GM21825 (cell line): ENCODE measurements around the gene SLC38A9.
A peak's percentile ranks its signal among the peaks of the same experiment; 100 is the strongest.
"Not testable (repeated sequence)": the region's sequence is repeated elsewhere in the genome, so short reads cannot be mapped to it uniquely, and the experiment has no call there.

Source experiments
- ATAC-seq: cut with Tn5 transposase; IDR thresholded peaks from one replicate; pipeline ENCODE4 v1.9.1; 2021; ENCODE audit warnings: mild to moderate bottlenecking, moderate library complexity; ENCODE audit not compliant: unreplicated experiment

The SLC38A9 gene

DNA sequence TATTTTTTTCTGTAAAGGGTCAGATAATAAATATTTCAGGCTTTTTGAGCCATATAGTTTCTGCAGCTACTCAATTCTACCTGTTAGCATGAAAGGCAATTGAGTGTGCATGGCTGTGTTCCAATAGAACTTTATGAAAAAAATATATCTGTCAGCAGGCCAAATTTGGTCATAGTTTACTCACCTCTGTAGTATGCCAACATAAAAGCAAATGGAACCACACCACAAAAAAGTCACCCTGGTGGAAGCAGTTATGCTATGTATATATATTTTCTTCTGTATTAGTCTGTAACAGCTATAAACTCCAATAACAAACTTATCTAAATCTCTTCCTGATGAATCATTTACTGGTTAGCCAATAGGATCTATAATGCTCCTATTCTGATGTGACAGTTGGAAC, 3.4 kb downstream of the SLC38A9 start:
- ATAC-seq = no peak

DNA sequence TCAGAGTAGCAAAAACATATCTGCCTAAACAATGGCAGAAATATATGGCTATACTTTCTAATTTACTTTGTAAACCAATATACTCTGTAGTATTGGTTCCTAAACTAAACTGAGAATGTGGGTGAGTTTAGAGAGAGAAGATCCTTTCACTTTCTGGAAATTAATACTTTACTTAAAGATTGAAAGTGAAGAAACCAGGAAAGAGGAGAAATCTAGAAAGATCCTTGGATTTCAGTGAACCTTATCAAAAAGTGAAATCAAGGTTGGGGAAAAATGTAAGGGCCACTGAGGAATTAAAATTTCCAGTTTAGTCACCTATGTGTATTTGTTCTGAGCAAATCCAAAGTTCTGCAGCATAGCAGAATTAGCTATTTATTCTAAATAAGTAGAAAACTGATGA, 5.9 kb downstream of the SLC38A9 start:
- no peak for ATAC-seq

DNA sequence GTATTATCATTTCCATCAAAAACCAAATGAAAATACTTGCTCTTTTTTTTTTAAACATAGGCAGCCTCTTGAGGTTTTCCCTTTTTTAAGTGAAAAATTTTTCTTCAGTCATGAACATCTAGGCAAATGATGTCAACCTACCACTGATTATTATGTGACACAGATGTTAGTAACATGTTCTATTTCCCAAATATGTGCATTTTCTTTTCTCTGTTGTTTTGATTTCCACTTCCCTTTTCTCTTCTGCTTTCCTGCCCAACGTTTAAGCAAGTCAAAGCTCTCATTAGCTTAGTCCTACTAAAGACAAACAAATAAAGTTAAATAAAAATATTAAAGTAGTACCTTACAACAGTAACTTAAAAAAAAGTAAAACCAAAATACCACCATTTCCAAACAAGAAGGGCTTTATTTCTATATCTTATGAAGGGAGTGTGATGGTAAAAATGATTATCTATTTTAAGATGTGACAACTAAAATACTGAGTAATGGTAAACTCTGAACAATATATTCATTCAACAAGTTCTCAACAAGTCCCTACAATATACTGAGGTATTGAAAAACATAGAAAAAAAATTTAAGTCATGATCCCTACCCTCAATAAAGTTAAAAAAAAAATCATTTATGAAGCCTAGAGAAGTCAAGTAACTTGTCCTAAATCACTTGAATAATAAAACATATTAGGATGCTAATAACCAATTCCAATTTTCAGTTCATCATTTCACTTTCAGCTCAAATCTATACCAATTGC, 9.4 kb downstream of the SLC38A9 start:
- ATAC-seq = no peak

DNA sequence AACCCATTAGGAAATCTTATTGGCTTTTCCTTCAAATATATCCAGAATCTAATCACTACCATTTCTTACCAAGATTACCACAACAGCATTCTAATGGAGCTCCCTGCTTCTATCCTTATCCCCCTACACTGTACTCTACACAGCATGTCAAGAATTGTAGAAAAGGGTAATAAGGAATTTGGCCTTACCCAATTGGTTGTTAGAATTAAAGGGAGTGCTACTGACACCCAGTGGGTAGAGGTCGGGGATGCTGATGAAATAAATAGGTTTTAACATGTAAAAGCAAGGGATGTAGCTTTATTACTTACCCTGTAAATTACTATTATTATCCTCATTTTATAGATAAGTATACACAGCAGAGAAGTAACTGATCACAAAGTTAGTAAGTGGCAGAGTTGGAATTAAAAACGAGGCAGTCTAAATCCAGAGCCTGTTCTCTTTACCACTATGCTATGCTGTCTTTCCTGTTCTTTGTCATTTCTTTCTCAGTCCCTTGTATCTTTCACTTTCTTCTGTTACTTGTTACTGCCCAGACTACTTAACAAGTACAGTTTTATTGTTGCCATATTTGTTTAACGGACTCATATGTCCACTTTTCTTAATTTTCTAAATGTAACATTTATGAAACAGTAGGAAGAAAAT, 10.5 kb downstream of the SLC38A9 start:
- ATAC-seq = no peak

DNA sequence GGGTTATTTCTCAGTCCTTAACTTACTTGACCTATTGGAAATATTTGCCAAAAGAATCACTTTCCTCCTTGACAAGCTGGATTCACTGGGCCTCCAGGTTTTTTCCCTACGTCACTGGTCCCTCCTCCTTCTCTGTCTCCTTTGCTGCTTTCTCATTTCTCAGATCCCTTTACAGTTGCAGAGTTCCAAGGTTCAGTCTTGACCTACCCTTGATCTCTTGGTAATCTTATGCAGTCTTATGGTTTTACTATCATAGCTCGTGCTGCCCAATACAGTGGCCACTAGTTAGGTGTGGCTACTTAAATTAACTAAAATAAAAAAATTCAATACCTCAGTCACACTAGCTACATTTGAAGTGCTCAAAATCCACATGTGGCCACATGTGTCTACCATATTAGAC, 11.4 kb downstream of the SLC38A9 start:
- no peak for ATAC-seq

DNA sequence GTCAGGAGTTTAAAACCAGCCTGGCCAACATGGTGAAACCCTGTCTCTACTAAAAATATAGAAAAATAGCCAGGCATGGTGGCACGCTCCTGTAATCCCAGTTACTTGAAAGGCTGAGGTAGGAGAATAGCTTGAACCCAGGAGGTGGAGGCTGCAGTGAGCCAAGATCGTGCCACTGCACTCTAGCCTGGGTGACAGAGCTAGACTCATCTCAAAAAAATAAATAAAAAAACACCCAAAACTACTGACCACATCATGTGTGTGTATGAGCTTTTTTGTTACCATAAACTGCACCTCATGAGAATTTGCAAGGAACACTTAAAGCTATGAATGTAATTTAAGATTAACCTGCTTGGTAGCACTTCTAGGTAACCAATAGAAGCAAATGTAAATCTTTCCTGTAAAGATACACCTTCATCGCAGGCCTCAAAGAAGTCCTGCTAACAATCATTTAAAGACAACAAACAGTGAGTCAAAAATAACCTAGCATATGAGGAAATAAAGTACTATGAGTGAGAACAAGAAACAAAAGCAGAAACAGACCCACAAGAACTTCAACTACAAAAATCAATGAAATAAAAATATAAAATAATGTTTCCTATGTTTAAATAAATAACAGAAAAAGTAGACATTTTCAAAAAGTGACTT, 13.0 kb downstream of the SLC38A9 start:
- peak; percentile 49 for ATAC-seq

DNA sequence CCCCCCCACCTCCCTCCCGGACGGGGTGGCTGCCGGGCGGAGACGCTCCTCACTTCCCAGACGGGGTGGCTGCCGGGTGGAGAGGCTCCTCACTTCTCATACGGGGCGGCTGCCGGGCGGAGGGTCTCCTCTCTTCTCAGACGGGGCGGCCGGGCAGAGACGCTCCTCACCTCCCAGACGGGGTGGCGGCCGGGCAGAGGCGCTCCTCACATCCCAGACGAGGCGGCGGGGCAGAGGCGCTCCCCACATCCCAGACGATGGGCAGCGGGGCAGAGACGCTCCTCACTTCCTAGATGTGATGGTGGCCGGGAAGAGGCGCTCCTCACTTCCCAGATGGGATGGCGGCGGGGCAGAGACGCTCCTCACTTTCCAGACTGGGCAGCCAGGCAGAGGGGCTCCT, 15.4 kb downstream of the SLC38A9 start:
- ATAC-seq = not testable (repeated sequence)

DNA sequence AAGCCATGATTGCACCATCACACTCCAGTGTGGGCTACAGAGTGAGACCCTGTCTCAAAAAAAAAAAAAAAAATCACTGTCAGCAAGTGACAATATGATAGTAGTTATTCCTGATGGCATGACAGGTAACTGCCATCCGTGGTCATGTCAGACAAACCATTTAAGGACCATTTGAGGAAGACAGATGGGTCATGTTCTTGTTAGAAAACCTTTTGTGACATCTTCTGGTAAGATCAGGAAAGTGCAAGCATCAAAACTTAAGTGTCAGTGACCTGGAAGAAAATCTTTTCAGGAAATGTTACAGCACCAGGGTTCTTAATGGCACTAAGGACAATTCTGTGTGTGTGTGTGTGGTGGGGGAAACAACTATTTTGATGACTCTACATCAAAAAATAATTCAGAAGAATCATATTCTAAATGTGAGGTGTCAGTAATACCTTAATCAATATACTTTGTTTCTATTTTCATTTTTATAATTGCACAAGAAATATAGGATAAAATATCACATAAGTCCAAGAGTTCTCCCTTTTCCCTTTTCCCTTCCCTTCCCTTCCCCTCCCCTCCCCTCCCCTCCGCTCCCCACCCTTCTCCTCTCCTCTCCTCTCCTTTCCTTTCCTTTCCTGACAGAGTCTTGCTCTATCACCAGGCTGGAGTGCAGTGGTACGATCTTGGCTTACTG, 17.8 kb downstream of the SLC38A9 start:
- no peak for ATAC-seq

DNA sequence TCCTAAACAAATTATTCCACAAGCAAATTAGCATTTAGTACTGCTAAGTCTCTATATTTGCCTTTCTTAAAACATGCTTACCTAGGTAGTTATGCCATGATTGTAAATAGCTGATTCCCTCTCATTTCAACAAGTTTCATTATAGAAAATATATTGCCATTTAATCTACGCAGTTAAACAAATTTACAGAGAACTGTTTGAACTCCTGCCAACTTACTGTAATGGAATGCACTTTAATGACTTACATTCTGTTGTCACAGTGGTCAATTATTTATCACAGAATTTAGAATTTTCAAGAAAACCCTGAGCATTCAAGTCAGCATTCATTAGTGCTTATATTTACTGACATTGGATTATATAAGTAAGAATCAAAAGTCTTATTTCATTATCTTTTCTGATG, 19.6 kb downstream of the SLC38A9 start:
- no peak for ATAC-seq

DNA sequence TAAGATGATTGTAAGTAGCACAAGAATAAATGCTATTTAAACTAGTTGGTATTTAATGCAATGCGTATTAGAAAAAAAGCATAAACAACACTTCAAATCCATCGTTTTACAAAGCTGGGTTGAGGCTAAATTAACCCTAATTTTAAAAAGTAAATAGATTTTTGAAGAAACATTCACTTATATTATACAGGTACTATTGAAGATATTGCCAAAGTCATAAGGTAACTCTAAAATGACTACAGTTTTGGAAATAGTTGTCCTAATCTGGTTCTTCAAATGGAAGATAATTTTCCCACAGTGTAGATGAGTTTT, 20.1 kb downstream of the SLC38A9 start:
- ATAC-seq = no peak

DNA sequence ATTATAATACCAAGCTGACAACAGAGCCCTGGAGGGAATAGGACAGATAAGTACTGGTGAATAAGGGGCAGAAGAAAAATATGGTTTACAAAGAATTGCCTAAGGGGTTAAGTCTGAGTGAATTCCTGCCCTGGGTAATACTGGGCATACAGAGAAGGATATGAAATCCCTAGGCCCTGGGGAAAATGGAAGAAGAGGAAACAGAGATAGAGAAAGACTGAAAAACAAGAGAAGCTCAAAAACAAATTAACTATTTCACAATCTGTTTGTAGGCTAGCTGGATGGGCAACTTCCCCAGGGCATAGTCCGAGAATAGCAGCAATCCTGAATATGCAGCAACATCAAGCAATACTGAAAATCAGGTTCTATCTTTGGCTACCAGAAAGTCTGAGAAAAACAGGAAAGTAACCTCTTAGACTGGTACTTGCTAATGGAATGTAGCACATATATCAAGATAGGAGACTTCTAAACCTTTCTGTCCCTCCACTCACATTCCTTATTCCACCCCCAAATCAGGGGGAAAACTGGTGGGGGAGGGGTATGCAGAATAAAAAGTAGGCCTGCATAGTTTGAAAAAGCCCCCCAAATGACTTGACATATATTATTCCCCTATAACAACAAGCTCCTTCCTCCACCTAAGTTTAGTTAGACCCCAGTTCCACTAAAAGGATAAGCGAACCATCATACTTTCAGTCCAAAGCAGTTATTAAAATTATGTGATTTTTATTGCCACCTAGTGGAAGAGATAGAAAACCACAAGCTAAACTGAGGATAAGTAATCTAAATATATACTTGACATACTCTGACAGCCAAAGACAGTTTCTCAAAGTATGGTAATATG, 20.6 kb downstream of the SLC38A9 start:
- no peak for ATAC-seq

DNA sequence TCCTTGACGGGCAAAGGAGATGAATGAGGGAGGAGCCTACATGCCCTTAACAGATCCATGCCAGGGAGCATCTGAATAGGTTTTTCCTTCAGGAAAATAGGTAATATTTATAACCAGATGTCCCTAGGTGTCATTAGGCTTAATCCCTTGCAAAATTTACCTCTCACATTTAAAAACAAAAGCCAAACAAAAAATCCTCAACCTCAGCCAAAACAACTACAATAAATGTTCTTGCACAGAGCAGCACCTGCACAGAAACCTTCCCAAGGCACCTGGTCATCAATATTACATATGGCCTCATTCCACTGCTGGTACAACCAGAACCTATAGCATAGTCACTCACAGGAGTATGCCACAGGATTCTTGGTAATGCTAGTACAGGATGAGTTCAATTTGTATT, 30.1 kb downstream of the SLC38A9 start:
- no peak for ATAC-seq

DNA sequence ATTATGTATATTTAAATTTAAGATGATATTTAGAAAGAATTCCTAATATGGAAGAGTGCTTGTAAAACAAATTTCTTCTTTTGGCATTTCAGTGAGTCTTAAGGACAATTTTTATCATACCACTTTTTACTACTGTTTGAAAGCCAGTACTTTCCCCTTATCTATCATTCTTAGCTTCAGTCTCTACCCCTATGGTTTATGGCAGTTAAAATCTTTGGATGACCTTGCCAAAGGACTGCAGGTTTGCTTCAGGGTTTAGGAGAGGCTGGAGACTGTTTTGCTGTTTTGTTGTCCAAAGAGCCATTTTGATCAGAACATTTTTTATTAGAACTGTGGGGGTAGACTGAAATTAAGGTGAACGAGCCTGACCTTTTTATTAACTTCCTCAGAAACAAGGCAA, 30.8 kb downstream of the SLC38A9 start:
- ATAC-seq = no peak

DNA sequence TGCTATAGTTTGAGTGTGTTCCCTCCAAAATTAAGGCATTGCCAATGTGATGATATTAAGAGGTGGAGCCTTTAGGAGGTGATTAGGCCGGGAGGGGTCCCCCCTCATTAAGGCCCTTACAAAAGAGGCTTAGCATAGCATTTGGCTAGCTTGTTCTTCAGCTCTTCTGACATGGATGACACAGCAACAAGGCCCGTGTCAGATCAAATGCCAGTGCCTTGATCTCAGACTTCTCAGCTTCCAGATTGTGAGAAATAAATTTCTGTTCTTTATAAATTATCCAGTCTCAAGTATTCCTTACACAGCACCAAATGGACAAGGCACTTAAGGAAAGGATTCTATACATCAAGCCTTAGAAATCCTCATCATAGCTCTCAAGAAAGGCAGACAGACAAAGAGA, 31.8 kb downstream of the SLC38A9 start:
- no peak for ATAC-seq

DNA sequence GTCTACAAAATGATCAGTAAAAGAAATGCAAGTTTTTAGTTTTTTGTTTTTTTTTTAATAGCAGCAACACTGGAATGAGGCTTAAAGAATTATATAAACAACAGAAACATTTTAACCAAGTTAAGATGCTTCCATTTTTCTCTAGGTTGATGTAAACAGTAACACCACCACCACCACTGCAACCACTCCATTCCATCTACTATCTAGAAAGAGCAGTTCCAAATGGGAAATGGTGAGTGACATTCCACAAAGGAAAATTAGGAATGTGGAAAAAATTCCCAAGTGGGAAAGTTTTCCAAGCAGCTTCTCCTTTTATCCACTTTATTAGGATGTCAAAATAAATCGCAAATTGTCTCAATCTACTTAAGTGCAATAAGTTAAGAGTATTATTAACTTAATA, 32.6 kb downstream of the SLC38A9 start:
- no peak for ATAC-seq

DNA sequence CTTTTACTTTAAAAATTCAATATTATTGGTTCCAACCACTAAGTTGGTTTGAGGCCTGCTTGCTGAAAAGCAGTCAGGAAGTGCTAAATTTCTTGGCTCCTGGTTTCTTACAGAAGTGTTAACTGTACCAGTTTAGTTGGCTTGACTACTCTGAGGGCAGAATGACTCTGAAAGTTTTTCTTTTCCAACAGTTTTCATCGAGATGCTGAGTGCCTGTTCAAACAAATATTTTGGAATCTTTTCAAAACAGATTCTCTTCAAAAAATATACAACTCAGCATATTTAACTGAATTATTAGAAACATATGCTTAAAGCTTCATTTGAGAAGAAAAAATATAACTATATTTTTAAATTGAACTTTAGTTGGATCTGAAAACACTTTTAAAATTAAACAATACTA, 37.0 kb downstream of the SLC38A9 start:
- no peak for ATAC-seq

DNA sequence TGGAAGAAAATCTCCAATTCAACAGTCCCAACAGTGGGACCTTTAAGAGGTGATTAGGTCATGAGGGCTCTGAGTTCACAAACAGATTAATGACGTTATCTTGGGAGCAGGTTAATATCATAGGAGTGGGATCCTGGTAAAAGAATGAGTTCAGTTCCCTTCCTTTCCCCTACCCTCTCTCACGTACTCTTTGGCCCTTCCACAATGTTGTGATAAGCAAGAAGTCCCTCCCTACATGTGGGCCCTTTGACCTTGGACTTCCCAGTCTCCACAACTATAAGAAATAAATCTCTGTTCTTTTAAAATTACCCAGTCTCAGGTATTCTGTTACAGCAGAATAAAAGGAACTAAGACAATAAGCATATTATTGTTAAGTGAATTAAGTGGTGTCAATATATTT, 37.8 kb downstream of the SLC38A9 start:
- ATAC-seq = no peak

DNA sequence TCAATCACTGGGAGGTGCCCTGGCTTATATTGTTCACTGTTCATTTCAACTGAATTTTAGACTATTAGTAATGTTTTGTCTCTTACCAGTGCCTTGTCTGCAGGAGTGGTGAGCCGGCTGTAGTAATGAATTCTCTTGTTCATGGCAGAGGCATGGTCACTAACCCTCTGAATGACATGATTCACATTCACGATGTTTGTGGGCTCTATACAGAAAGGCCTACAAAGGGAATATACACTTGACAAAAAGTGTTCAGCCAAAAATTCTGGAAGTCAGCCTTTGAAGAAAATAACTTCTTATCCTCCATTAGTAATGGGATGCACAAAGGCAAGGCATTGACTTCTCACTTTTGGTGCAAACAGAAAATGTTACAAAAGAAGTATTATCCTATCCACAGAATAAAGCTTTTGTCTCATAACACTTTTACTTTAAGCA, 39.6 kb downstream of the SLC38A9 start:
- no peak for ATAC-seq

DNA sequence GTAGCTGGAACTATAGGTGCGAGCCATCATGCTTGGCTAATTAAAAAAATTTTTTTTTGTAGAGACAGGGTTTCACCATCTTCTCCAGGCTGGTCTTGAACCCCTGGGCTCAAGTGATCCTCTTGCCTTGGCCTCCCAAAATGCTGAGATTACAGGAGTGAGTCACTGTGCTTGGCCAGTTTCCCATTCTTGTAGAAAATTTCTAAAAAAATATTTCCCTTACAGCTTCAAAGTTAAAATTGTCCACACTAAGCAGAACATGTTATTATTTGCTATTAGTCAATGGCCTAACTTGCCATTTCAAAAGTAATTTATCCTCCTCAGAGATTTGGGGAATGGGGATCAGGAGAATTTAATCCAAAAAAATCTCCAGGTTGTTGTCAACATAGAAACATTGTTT, 40.1 kb downstream of the SLC38A9 start:
- ATAC-seq = no peak

DNA sequence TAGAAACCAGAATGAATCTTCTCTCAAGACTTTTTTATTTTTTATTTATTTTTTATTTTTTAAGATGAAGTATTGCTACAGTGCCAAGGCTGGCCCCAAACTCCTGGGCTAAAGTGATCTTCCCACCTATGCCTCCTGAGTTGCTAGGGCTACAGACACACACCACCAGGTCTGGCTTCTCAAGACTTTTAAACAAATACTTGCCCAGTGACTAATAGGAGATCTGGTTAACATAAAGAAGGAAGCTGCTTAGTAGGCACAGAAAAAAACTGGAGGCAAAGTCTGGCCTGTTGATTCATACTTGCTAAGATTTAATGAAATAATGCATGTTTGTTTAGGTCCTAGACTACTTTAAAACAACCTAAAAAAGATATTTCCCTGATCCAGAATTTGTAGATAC, 43.8 kb downstream of the SLC38A9 start:
- ATAC-seq = no peak

DNA sequence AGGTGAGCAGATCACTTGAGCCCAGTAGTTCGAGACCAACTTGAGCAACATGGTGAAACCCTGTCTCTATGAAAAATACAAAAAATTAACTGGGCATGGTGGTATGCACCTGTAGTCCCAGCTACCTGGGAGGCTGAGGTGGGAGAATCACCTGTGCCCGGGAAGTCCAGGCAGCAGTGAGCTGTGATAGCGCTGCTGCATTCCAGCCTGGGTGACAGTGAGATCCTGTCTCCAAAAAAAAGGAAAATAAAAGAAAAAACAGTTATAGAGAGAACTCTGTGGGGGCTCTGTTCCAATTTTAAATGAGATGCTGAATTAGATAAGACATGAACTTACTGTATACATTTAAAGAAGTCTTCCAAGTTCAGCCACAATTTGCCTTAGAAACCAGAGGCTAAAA, 44.2 kb downstream of the SLC38A9 start:
- ATAC-seq = no peak
